ENCODE results near the gene CXCL13.

- TF ChIP-seq, protein P1, sequence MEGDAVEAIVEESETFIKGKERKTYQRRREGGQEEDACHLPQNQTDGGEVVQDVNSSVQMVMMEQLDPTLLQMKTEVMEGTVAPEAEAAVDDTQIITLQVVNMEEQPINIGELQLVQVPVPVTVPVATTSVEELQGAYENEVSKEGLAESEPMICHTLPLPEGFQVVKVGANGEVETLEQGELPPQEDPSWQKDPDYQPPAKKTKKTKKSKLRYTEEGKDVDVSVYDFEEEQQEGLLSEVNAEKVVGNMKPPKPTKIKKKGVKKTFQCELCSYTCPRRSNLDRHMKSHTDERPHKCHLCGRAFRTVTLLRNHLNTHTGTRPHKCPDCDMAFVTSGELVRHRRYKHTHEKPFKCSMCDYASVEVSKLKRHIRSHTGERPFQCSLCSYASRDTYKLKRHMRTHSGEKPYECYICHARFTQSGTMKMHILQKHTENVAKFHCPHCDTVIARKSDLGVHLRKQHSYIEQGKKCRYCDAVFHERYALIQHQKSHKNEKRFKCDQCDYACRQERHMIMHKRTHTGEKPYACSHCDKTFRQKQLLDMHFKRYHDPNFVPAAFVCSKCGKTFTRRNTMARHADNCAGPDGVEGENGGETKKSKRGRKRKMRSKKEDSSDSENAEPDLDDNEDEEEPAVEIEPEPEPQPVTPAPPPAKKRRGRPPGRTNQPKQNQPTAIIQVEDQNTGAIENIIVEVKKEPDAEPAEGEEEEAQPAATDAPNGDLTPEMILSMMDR (IDR thresholded peaks at IDR 0.05; ENCODE audit: control extremely low read depth in 1 of 3, insufficient read depth in 1 of 3, low read depth in 1 of 3, low read length in 3 of 3), result no peak
- no peak for TF ChIP-seq CBX5 (IDR thresholded peaks at IDR 0.05; ENCODE audit: low read depth, low read length)
These were observed 9.5 kb downstream of the CXCL13 start for GRCh38 chr4:77615153-77615552.

Data from H1 (cell line).